GM23248 (cell line): ENCODE measurements around the gene RFTN1. TPM values are rescaled to one million over a fixed set of nuclear protein-coding genes. Genes with fewer than 3 reads are reported as not detected.
A peak's percentile ranks its signal among the peaks of the same experiment; 100 is the strongest.

Source experiments
- DNase-seq: peaks from one replicate; pipeline ENCODE4 v3.0.0-alpha.2; 2015
- H2AFZ ChIP-seq: fragments of 200-600 bp; sonication (generic); 2 replicates; pipeline ENCODE4 v1.6.1; 2016; ENCODE audit warnings: antibody characterized with exemption
- H3F3A ChIP-seq: fragments of 200-600 bp; sonication (generic); 2 replicates; pipeline ENCODE4 v1.6.1; 2016; ENCODE audit warnings: mild to moderate bottlenecking, antibody characterized with exemption, mixed run types; ENCODE audit not compliant: insufficient read depth
- H3K27ac ChIP-seq: fragments of 200-600 bp; sonication (generic); 2 replicates; pipeline ENCODE4 v1.5.1; 2016; ENCODE audit warnings: mild to moderate bottlenecking
- H3K27me3 ChIP-seq: fragments of 200-600 bp; sonication (generic); replicated peaks from 2 replicates; pipeline ENCODE4 v1.6.1; 2016; ENCODE audit warnings: mild to moderate bottlenecking; ENCODE audit not compliant: insufficient read depth
- H3K36me3 ChIP-seq: fragments of 200-600 bp; sonication (generic); 2 replicates; pipeline ENCODE4 v1.6.1; 2016; ENCODE audit warnings: low read depth, mild to moderate bottlenecking
- H3K4me1 ChIP-seq: fragments of 200-600 bp; sonication (generic); 2 replicates; pipeline ENCODE4 v1.6.1; 2016; ENCODE audit warnings: mild to moderate bottlenecking; ENCODE audit not compliant: insufficient read depth
- H3K4me2 ChIP-seq: fragments of 200-600 bp; sonication (generic); one replicate; pipeline ENCODE4 v1.6.1; 2016; ENCODE audit warnings: mild to moderate bottlenecking; ENCODE audit not compliant: unreplicated experiment
- H3K4me3 ChIP-seq: fragments of 200-600 bp; sonication (generic); 2 replicates; pipeline ENCODE4 v1.5.1; 2016; ENCODE audit warnings: mild to moderate bottlenecking
- H3K79me2 ChIP-seq: fragments of 200-600 bp; sonication (generic); 2 replicates; pipeline ENCODE4 v1.6.1; 2016; ENCODE audit warnings: mild to moderate bottlenecking; ENCODE audit not compliant: insufficient read depth
- H3K9ac ChIP-seq: fragments of 200-600 bp; sonication (generic); 2 replicates; pipeline ENCODE4 v1.6.1; 2016; ENCODE audit warnings: mild to moderate bottlenecking
- H3K9me2 ChIP-seq: fragments of 200-600 bp; sonication (generic); 2 replicates; pipeline ENCODE4 v1.6.1; 2016; ENCODE audit warnings: mixed run types, mild to moderate bottlenecking, moderate library complexity; ENCODE audit not compliant: insufficient read depth
- H3K9me3 ChIP-seq: fragments of 200-600 bp; sonication (generic); one replicate; pipeline ENCODE4 v1.6.1; 2017; ENCODE audit warnings: low read depth
- H4K20me1 ChIP-seq: fragments of 200-600 bp; sonication (generic); 2 replicates; pipeline ENCODE4 v1.6.0; 2016; ENCODE audit not compliant: insufficient read depth
- EZH2 ChIP-seq: fragments of 200-600 bp; sonication (generic); IDR thresholded peaks from 2 replicates; pipeline ENCODE4 v1.6.1; 2018; ENCODE audit warnings: antibody characterized with exemption, mild to moderate bottlenecking; ENCODE audit not compliant: insufficient read depth, poor library complexity, severe bottlenecking
- EZH2phosphoT487 ChIP-seq: fragments of 200-600 bp; sonication (generic); IDR thresholded peaks from 2 replicates; pipeline ENCODE4 v1.6.1; 2018; ENCODE audit warnings: antibody characterized with exemption, moderate library complexity, mild to moderate bottlenecking, low read depth; ENCODE audit not compliant: insufficient read depth
- WGBS, 2 experiments: methylation state at CpG; one replicate each; pipeline ENCODE4 v1.1.6; 2015 to 2017; ENCODE audit warnings: low lambda C conversion rate in 2 of 2, low coverage in 1 of 2; ENCODE audit errors: missing lambda C conversion rate in 2 of 2; 5-methylcytosine and 5-hydroxymethylcytosine counted together
- in situ Hi-C: fragments of 300-500 bp; cut with MboI; formaldehyde crosslinking; loops from 2 replicates; pipeline ENCODE4 v1.15.0; 2020
- polyA plus RNA-seq: library from polyadenylated mRNA; unstranded; fragments of >200 nt; fragmentation: Nextera tagmentation; extraction: Ambion mirVana; gene quantifications from 2 replicates; pipeline ENCODE4 v1.2.1, GENCODE V29; 2016
- total RNA-seq: library from RNA; depleted of rRNA; stranded (reverse); fragments of >200 nt; shearing (Covaris generic); gene quantifications from 2 replicates; pipeline ENCODE4 v1.2.3, GENCODE V29; 2014

Gene RFTN1
- total and polyA plus RNA-seq, 2 experiments from 2014 or later, result 43.1 to 77.7 TPM

- Histone ChIP-seq H3K9me2 (no peaks in the 10 kb centered on the region), H4K20me1 (no peaks in the 10 kb centered on the region), H2AFZ (no peak overlapping the region), H3K36me3 (no peaks in the 10 kb centered on the region), H3K27ac (no peak overlapping the region), H3K4me3 (no peak overlapping the region), H3K9me3 (no peaks in the 10 kb centered on the region), H3K79me2 (peaks cover 74% of the 10 kb centered on the region), H3K4me2 (no peak overlapping the region), H3K9ac (no peak overlapping the region), H3F3A (0 out of 2 replicates have a peak, but pooled peaks cover 6% of the 10 kb centered on the region), H3K4me1 (peaks cover 12% of the 10 kb centered on the region), H3K27me3 (no peaks in the 10 kb centered on the region)
- DNase-seq, result no peak
- 89 to 94% methylated on average over 8 of the region's 8 CpGs for WGBS, 2 experiments
- no peak for TF ChIP-seq EZH2
- no peak for TF ChIP-seq EZH2phosphoT487
- in situ Hi-C loops, result no loop called here
These were observed 57.5 kb downstream of the RFTN1 start for GRCh38 chr3:16455966-16456365.

- TF ChIP-seq EZH2 (no peak), EZH2phosphoT487 (no peak)
- DNase-seq, result no peak
- in situ Hi-C loops, result no loop called here
- H3K27ac ChIP-seq, result no peak overlapping the region
- no peak overlapping the region for H3K9ac ChIP-seq
- 95 to 96% methylated on average over 7 of the region's 7 CpGs for WGBS, 2 experiments
- no peaks in the 10 kb centered on the region for H3K27me3 ChIP-seq
- no peaks in the 10 kb centered on the region for H3K9me3 ChIP-seq
- H3F3A ChIP-seq, result peaks cover 13% of the 10 kb centered on the region
- peaks cover 74% of the 10 kb centered on the region for H3K79me2 ChIP-seq
- H3K9me2 ChIP-seq, result no peaks in the 10 kb centered on the region
- H3K4me1 ChIP-seq, result peaks cover 15% of the 10 kb centered on the region
- no peak overlapping the region for H2AFZ ChIP-seq
- no peaks in the 10 kb centered on the region for H4K20me1 ChIP-seq
- no peak overlapping the region for H3K4me3 ChIP-seq
- H3K36me3 ChIP-seq, result no peaks in the 10 kb centered on the region
- H3K4me2 ChIP-seq, result no peak overlapping the region
These were observed 58.5 kb downstream of the RFTN1 start for GRCh38 chr3:16455001-16455400.

GRCh38 chr3:16452261-16452660 is 61.2 kb downstream of the RFTN1 start:
- Histone ChIP-seq H3K9me2 (no peaks in the 10 kb centered on the region), H4K20me1 (no peaks in the 10 kb centered on the region), H3K79me2 (peaks cover 57% of the 10 kb centered on the region), H3K9ac (no peak overlapping the region), H3K4me3 (no peak overlapping the region), H3F3A (peaks cover 37% of the 10 kb centered on the region), H3K4me2 (no peak overlapping the region), H3K27me3 (no peaks in the 10 kb centered on the region), H3K9me3 (no peaks in the 10 kb centered on the region), H3K27ac (no peak overlapping the region), H2AFZ (no peak overlapping the region), H3K4me1 (peaks cover 38% of the 10 kb centered on the region), H3K36me3 (no peaks in the 10 kb centered on the region)
- TF ChIP-seq EZH2 (no peak), EZH2phosphoT487 (no peak)
- DNase-seq, result peak; percentile 77
- in situ Hi-C loops, result no loop called here
- 59% methylated on average over 4 of the region's 4 CpGs for WGBS, 2 experiments

- 48 to 57% methylated on average over 6 of the region's 6 CpGs for WGBS, 2 experiments
- Histone ChIP-seq H4K20me1 (no peaks in the 10 kb centered on the region), H3K4me1 (peaks cover 38% of the 10 kb centered on the region), H3K4me3 (no peak overlapping the region), H3K27ac (peak overlapping the region; percentile 79), H3K9me3 (no peaks in the 10 kb centered on the region), H2AFZ (no peak overlapping the region), H3K4me2 (peak overlapping the region; percentile 54), H3K9ac (no peak overlapping the region), H3K36me3 (no peaks in the 10 kb centered on the region), H3F3A (peaks cover 42% of the 10 kb centered on the region), H3K9me2 (no peaks in the 10 kb centered on the region), H3K27me3 (no peaks in the 10 kb centered on the region), H3K79me2 (peaks cover 71% of the 10 kb centered on the region)
- no peak for DNase-seq
- in situ Hi-C loops, result no loop called here
- TF ChIP-seq EZH2 (no peak), EZH2phosphoT487 (no peak)
These were observed 64.1 kb downstream of the RFTN1 start for GRCh38 chr3:16449369-16449768.

DNA sequence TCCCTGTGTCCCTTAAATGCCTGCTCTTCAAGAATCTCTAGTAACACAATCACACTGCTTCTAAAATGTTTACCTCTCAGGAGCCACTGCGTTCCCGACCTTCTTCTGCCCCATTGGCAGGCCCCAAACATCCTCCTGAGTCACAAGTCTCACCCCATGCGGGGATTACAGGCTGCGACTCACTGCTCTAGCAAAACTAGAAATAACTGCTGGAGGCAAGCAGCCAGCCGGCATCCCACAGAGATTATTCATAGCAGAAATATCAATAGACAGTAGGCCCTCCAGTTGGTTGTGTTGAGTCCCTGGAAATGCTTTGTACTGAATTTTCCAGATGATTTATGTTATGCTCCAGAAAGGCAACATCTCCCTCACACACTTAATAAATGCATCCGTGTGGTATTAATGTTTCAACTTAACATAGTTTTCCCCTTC is 64.8 kb downstream of the RFTN1 start:
- Histone ChIP-seq H3K9me2 (no peaks in the 10 kb centered on the region), H3K9ac (peak overlapping the region; percentile 54), H3K27me3 (no peaks in the 10 kb centered on the region), H3K79me2 (peaks cover 73% of the 10 kb centered on the region), H3K9me3 (no peaks in the 10 kb centered on the region), H2AFZ (no peak overlapping the region), H3K4me3 (peak overlapping the region; percentile 42), H3K36me3 (no peaks in the 10 kb centered on the region; the same call in 1 of the 2 replicates), H3F3A (peaks cover 42% of the 10 kb centered on the region), H3K4me1 (peaks cover 38% of the 10 kb centered on the region), H3K27ac (peak overlapping the region; percentile 79), H4K20me1 (no peaks in the 10 kb centered on the region), H3K4me2 (peak overlapping the region; percentile 54)
- DNase-seq, result peak; percentile 98
- in situ Hi-C loops, result no loop called here
- WGBS, 2 experiments, result 0 to 3% methylated on average over 6 of the region's 6 CpGs
- no peak for TF ChIP-seq EZH2
- 0 out of 2 replicates have a peak, but pooled peaks have one; percentile 76 for TF ChIP-seq EZH2phosphoT487
